Stimulated activated CD4-positive, alpha-beta T cell treated with anti-CD3 and anti-CD28 coated beads, Interleukin-12 subunit alpha, Interleukin-12 subunit beta, amount 100 ng/mL, for 4 hours (primary cell): Measurements from ENCODE around the gene CEP112.

ENCODE experiments used
- DNase-seq: peaks from one replicate; pipeline ENCODE4 v3.0.0-alpha.2; 2020

Gene CEP112

DNA sequence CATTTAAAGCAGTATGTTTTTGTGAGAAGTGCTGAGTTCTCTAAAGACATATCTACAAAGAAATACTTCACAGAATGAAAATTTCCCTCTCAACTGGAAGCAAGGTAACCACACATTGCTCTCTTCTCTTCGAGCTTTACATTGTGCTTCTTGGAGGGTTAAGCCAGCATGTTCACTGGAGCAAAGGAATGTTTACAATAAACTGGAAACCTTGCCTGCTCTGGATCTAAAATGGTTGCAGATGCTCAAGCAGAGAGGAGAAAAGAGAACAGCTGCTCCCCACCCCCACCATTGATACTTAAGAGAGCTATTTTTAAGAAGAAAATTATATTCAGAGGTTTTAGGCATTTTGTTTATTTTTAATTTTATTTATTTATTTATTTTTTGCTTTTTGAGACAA is 213.1 kb downstream of the CEP112 start:
- no peak for DNase-seq

DNA sequence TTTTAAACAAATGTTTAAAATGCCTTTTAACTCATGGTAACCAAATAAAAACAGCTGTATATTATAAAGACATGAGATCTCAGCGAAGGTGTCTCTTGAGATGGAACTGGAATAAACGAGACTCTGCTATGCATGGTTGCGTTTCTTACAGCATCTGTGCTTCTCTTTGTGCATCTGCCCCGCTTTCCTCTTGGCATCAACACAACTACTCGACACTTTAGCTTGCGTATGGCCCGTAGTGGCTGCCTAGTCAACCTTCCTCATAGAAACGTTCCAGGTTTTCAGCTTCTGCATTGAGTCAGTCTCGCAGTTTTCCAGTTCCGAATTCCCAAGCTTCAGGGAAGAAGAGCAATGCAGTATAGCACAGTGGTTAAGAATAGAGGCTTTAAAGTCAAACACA is 214.9 kb downstream of the CEP112 start:
- DNase-seq, result no peak

DNA sequence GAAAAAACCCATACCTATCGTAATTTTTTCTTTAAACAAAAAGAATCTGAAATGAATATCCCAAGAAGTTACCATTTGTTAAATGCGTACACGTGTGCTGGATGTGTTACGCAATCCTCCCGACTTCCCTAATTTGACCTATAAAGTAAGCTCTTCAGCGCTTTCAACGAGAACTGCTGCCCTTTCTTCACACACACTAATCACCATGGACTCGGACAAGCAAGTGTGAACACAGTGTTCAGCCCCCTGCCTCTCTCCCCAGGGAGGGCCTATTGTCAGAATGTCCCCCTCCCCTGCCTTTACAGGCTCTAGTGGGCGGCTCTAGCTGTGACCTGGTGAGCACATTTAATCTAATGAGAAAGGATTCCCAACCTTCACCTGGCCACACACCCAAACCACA is 216.1 kb downstream of the CEP112 start:
- no peak for DNase-seq

DNA sequence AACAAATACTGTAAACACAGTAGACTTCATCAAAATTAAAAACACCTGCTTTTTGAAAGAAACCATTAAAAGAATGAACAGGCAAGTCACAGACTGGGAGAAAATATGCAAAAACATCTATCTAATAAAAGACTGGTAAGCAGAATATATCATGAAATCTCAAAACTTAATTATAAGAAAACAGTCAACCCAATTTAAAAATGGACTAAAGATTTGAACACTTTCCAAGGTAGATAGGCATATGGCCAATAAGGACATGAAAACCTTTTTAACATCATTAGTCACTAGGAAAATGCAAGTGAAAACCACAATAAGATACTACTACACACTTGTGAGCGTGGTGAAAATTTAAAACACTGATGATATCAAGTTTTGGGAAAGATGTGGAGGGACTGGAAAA is 218.7 kb downstream of the CEP112 start:
- no peak for DNase-seq

DNA sequence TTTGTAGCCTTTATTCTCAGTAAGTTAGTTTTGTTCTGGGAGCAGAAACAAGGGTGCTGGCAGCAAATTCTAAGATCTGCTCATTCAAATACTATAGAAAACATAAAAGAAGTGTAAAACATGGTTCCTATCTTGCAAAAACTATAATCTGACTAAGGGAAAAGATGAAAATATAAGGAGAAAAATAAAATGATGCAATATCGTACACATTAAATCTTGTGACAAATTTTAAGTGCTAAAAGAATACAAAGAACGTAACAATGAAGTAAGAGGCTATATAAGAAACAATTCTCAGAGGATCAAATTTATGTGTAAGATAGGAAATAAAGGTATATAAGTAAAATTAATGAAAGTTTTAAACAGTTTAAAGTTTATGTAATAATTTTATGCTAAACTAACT is 224.6 kb downstream of the CEP112 start:
- DNase-seq, result no peak

DNA sequence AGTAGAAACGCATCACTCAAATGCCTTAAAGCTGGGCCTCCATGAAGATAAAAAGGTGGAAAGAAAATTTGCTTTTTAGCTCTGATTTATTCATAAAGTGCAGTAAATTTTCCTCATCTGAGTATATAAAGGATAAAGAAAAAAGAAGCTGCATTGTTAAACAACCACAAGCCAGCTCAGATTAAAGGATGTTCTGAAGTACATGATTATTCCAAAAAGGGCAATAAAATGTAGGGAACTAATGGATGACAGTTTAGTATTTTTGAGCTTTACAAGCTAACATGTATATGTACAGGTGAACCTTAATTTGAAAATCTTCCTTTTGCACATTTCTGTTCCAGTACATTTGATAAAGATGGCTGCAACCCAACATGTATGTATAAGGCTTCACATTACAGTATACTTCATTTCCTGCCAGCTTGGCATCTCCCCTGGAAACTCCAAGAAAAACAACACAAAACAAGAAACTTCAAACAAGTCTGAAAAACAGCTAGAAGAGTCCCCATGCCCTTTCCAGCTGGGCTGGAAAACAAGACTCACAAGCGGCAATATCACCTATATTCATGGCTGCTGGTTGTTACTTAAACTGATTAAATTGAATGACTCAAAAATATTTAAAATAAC is 225.7 kb downstream of the CEP112 start:
- DNase-seq, result no peak

DNA sequence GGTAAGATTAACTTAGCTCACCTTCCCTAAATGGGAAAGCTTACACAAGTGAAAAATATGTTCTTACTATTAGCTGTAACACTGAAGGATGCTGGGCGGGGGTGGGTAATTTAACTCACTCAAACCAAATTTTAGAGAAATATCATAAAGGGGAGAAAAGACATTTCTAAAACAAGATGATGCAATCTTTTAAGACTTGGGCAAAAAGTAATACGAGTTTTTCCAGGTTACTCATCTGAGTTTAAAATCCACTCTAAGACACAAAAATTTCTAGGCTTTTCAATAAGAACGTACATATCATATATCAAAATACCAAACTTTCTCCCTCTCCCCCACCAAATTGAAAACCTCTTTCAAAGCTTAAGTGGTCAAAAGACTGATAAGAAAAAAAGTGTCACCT is 228.8 kb downstream of the CEP112 start:
- DNase-seq, result no peak

DNA sequence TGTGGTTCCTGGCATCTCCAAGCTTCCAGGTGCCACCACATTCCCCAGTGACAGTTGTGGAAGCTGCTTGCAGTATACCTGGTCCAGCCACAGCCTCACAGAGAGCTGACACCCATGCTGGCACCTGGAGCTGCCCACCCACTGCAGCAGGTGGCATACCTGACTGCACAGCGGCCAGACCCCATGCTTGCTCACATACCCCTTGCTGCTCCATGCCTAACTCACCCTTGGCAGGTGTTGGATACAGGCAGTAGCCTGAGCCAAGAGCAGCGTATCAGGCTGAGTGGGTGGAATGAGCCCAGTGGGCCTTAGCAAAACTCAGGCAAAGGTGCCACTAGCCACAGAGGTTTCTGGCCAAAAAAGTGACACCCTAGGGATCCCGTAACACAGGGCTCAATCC is 232.3 kb downstream of the CEP112 start:
- no peak for DNase-seq

DNA sequence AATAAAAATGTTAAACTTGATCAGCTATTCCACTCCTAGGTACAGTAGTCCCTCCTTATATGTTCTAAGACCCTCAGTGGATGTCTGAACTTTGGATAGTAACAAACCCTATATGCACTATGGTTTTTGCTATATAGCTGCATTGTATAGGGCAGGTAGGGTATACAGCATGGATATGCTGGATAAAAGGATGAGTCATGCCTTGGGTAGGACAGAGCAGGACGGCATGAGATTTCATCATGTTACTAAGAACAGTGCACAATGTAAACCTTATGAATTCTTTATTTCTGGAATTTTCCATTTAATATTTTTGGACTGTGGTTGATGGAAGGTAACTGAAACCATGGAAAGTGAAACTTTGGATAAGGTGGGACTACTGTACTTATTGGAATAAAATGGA is 235.1 kb downstream of the CEP112 start:
- DNase-seq, result no peak

DNA sequence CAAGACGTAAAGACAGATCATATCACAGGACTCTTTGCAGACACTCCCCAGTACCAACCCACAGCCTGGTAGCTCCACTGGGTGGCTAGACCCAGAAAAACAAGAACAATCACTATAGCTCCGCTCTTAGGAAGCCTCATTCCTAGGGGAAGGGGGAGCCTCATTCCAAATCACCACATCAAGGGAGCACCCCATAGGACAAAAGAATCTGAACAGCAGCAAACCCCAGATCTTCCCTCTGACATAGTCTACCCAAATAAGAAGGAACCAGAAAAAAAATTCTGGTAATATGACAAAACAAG is 237.8 kb downstream of the CEP112 start:
- no peak for DNase-seq

DNA sequence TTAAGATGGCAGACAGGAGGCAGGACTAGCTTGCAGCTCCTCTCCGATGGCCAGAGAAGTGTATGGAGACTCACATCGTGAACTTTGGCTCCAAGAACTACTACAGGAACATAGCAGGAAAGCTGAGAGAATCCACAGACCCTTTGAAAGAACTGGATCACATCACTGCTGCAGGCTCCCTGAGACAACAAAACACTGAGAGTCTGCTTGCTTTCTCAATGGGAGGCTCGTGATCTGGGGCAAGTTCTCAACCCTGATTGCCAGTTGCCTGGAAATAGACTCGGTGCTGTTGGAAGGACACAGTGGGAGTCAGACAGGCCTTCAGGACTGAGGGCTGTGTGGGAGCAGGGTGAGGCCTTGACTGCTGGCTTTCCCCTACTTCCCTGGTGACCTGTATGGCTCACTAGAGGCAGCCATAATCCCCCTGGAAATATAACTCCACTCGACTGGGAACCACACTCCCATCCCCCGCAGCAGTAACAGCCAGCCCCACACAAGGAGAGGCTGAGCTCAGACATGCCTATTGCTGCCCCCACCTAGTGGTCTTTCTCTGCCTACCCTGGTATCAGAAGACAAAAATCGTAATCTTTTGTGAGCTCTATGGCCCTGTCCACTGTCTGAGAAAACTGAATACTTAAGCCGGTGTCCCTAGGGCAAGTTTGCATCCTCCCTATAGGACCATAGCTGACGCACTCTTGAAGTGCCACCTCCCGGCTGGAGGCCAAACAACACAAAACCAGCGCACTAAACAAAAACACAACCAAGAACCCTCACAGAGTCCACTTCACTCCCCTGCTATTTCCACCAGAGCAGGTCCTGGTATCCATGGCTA is 238.4 kb downstream of the CEP112 start:
- DNase-seq, result no peak

DNA sequence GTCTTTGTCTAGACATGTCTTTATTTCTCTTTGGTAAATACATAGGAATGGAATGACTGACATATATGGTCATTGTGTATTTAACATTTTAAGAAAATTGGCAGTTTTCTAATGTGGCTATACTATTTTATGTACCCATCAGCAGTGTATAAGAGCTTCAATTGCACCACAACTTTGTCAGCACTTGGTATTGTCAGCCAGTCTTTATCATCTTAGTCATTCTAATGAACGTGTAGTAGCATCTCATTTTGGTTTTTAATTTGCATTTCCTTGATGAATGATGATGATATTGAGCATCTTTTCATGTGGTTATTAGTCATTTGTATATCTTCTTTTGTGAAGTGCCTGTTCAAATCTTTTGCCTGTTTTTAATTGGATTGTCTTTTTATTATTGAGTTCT is 239.3 kb downstream of the CEP112 start:
- DNase-seq, result no peak

DNA sequence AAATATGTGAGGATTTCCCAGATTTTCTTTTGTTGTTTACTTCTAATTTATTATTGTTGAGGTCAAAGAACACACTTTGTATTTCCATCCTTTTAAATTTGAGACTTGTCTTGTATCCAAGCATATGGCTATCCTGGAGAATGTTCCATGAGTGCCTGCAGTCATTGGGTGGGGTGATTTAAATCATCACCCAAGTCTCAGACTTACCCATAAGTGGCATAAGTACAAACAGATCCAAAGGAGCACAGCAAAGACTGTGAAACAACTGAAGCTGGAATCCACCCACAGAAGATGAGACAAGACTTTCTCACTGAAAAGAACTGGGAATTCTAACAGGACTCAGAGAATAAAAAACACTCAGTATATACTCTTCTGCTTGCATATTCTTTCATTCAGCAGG is 239.9 kb downstream of the CEP112 start:
- no peak for DNase-seq

DNA sequence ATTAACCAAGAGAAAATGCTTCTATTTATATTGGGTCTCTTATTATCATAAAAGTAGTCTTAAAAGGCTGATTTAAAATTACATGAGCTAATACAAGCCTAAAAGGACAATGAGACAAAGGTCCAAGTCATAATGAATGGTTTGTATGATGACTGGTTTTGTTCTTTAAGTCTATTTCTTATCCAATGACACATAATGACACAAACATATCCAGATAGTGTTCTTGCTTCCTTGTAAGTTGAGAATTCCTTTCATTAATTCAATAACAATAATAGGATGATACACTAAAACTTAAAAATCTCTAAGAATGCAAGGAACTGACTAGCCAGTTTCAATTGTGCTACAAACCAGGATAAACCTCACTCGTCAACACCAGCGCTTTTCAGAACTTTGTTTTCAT is 244.1 kb downstream of the CEP112 start:
- DNase-seq, result no peak

DNA sequence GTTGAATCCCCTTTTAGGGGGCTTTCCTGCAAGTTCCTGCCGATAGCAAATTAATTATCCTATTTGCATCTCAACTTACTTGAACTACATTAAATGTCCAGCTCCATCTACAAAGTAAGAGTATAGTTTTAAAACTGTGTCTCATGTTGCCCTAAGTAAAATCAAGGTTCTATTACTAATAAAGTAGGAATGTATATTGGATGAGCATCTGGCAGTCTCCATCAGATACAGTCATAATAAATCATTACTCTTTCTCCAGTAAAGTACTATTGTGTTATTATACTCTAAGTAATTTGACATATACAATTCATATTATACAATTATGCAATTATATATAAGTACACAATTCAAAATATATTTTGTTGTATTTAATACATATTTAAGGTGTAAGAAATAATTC is 249.3 kb downstream of the CEP112 start:
- no peak for DNase-seq

DNA sequence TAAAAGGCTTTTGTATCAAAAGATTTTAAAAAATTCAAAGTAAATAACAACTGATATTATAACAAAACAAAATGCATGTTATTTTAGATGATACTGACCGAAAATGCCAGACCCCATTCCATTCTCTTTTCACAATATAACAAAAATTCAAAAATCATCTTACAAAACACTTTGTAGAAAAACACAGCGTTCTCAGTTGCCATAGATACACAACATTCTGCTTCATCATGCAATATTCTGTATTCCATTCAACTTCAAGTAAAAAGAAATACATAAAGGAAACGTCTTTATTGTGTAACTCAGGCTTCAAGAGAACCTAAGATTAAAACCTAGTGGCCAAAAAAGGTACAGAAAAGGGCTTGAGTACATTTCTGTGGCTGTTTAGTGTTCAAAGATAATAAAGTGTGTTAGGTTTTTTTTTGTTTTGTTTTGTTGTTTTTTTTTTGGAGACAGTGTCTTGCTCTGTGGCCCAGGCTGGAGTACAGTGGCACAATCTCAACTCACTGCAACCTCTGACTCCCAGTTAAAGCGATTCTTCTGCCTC is 250.5 kb downstream of the CEP112 start:
- no peak for DNase-seq

DNA sequence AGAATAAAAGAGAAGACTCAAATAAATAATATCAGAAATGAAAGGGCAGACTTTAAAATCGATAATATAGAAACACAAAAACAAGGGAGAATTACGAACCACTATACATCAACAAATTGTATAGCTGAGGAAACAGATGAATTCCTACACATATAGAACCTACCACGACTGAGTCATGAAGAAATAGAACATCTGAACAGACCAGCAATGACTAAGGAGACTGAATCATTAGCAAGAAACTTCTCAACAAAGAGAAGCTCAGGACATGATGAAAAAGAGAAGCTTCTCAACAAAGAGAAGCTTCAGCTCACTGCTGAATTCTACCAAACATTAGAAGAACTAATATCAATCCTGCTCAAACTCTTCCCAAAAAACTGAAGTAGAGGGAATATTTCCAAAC is 255.9 kb downstream of the CEP112 start:
- DNase-seq, result no peak

DNA sequence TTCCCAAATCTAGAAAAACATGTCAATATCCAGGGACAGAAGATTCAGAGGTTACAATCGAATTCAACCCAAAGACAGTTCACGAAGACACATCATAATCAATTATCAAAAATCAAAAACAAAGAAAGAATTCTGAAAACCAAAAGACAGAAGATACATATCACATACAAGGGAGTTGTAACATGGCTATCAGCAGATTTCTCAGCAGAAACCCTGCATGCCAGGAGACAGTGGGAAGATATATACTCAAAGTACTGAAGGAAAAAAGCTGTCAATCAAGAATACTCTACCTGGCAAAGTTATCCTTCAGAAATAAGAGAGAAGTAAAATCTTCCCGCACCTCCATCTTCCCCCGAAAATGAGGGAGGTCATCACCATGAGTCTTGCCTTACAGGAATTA is 258.6 kb downstream of the CEP112 start:
- no peak for DNase-seq

DNA sequence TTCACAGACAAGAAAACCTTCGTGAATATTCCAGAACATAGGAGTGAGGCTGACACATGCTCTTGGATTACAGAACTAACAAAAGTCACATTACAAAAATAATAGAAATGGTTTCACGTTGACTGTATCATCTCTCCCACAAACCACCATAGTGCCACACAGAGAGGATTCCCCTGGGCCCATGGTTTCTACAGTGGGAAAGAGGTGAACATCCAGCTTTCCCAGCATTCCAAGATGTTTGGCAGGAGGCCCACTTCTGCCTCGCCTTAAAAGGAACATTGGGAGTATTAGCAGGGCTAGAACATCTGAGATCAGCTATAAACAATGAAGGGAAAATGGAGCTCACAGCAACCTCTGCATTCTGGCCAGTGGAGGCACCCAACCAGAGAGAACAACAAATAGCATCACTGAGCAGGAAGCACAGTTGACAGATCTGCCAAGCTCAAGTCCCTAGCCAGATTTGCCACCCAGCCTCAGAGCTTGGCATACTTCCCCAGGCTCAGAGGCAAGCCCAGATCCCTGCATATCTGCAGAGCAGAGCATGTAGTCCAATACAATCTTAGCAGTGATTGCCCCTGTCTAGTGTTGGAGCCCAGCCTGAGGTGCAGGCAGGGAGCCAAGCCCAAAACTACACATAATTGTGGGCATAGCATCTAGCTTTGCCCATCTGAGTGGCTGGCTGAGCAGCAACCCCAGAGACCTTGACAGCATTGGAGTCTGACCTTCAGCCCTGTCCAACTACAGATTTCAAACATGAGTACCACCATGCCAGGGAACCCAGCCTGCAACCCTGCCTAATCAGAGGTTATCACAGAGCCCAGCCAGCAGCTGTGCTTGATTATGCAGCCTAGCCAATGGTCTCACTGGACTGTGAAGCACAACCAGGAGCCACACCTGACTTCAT is 260.4 kb downstream of the CEP112 start:
- DNase-seq, result no peak

DNA sequence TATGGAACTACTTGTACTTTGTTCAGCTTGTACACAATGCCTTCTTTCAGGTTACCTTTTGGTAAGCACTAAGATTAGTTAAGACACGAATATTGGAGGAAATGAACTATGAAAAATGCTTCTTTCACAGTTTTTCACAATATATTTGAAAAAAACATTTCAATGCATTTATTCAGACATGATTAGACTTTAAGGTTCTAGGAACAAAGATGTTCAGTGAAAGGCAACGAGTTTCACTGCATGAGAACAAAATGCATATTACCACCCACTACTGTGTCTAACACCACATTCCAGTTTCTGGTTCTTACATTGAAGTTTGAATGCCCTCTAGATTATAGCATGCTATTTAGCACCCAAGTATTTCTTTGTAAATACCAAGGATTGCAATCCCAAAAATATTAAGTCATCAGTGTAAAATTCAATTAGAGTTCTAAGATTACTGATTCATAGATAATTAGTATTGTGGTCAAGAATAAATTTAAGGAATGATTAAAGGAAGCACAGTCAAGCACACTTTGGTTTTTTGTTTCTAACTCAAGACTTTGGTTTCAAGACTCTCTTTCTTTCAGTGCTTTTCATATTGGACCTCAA is 261.7 kb downstream of the CEP112 start:
- DNase-seq, result no peak

DNA sequence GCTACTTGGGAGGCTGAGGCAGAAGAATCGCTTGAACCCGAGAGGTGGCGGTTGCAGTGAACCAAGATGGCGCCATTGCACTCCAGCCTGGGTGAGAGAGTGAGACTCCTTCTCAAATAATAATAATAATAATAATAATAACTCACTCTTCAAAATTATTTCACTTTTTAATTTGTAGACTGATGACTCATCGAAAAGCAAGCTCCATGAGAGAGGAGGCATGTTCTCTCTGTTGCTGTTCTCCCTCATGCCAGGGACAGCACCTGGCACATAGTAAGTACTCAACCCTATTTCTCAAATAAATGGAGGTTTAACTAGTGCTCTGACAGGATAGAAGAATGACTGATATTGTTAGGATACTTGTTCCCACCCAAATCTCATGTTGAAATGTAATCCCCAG is 265.3 kb downstream of the CEP112 start:
- no peak for DNase-seq

DNA sequence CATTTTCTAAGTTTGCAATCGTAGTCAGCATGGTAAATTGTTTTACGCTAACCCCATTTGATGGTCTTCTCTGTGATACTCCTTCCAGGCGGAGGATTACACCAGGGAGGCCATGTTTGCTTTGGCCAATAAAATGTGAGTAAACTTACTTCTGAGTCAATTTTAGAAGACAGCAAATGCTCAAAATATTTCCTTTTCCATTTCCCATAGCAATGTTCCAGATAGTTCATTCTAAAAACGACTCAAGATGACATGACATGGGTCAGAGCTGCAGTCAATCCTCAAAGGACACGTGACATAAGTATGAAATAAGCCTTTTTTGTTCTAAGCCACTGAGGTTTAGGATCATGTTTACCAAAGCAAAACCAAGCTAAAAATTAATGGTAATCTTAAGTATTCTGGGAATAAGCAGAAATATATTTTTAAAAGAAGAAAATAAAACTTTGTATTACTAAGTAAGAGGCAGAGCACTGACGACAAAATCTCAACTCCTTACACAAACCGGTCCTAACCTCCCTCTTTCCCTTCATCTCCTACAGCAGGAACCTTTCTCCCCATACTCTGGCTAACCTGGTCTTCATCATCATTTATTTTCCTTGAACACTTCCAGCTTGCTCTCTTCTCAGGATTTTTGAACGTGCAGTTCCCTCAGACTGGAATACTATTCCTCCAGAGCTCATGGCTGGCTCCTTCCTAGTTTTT is 266.2 kb downstream of the CEP112 start:
- DNase-seq, result no peak

DNA sequence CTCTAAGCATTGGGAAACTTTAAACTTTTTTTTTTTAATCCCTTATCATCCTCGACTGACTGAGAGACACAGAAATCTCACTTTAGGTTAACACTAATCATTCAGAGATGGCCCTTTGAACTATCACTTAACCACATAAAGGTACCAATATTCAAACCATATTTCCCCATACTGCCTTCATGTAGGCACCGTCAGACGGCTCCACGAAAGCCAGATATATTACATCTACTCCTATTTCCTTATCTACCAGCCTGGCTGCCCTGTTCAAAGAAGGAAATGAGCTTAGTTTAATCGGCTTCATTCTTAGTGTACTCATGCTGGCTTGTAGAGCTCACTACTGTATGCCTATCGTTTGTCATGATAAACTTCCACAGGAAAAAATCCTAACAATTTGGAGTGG is 270.9 kb downstream of the CEP112 start:
- DNase-seq, result no peak
